Measurements from ENCODE around the gene TNNI3. TPM values are rescaled to one million over a fixed set of nuclear protein-coding genes. Genes with fewer than 3 reads are reported as not detected.
A peak's percentile ranks its signal among the peaks of the same experiment; 100 is the strongest.

The TNNI3 gene
- total RNA-seq, 1 experiment from 2014 or later, result 14.6 TPM

GRCh38 chr19:55116859-55117662 lies 40.5 kb downstream of the TNNI3 start, which contains the start of gene PPP1R12C:
TSS of gene PPP1R12C (minus strand) at chr19:55117637. CDS start at chr19:55117543, 94 bp downstream.
- no peaks in the 10 kb centered on the region; the same call in 1 of the 2 replicates for H3K36me3 ChIP-seq (ENCODE audit: control insufficient read depth, insufficient read depth, low read length)
- ATAC-seq (peak; percentile 32), DNase-seq (ENCODE audit: low read depth, low spot score) (no peak)
- TF ChIP-seq POLR2AphosphoS5 (IDR thresholded peaks at IDR 0.05; ENCODE audit: low read depth, low read length) (no peak), TCF7L2 (IDR thresholded peaks at IDR 0.05; ENCODE audit: low read depth, low read length) (no peak), CTCF (IDR thresholded peaks at IDR 0.05) (no peak), SIN3A (IDR thresholded peaks at IDR 0.05; ENCODE audit: borderline replicate concordance, insufficient read depth, low read depth, low read length) (0 out of 2 replicates have a peak, but pooled peaks have one; percentile 34), REST (IDR thresholded peaks at IDR 0.05; ENCODE audit: insufficient read depth in 1 of 2, low read depth in 2 of 2, low read length in 1 of 2) (no peak)
- peaks cover 34% of the 10 kb centered on the region for H3K4me1 ChIP-seq (ENCODE audit: control insufficient read depth, insufficient read depth, low read length)
- H3K27me3 ChIP-seq (ENCODE audit: control insufficient read depth, insufficient read depth, low read length), result no peaks in the 10 kb centered on the region
- BruUV-seq (replicated peaks), result no TSS peak
- H3K27ac ChIP-seq (ENCODE audit: low read length), result peak within 1 kb of the TSS; percentile 90
- POLR2A ChIA-PET, result interaction anchor here (0.5 to 0.6 kb wide), 2 partner anchors 41 to 210 kb away, joined by 4 to 9 read pairs; no protein-coding TSS in a partner anchor
- H3K4me3 ChIP-seq (ENCODE audit: low read depth in 2 of 2, low read length in 2 of 2), result peak within 1 kb of the TSS; percentile 62 to 81
- CTCF ChIA-PET, result no interaction called here
- in situ Hi-C loops (cut with HindIII; ENCODE audit: low pct_unique_long_range_greater_than_20kb, low sequenced_read_pairs) (no loop called here), intact Hi-C loops (cut with micrococcal nuclease; ENCODE audit: unreplicated experiment) (no loop called here)
- H3K9me3 ChIP-seq (ENCODE audit: control insufficient read depth, insufficient read depth, low read depth, low read length), result no peaks in the 10 kb centered on the region

GRCh38 chr19:55116232-55116858 lies 41.2 kb downstream of the TNNI3 start:
- H3K36me3 ChIP-seq (ENCODE audit: control insufficient read depth, insufficient read depth, low read length), result no peaks in the 10 kb centered on the region; the same call in 1 of the 2 replicates
- H3K4me3 ChIP-seq (ENCODE audit: low read depth in 2 of 2, low read length in 2 of 2), result peak overlapping the region; percentile 59 to 79
- POLR2A ChIA-PET, result interaction anchor here (0.6 kb wide), 1 partner anchor 42 kb away, joined by 9 read pairs; no protein-coding TSS in a partner anchor
- H3K27me3 ChIP-seq (ENCODE audit: control insufficient read depth, insufficient read depth, low read length), result no peaks in the 10 kb centered on the region
- H3K4me1 ChIP-seq (ENCODE audit: control insufficient read depth, insufficient read depth, low read length), result peaks cover 34% of the 10 kb centered on the region
- BruUV-seq (replicated peaks), result no TSS peak
- intact Hi-C loops (cut with micrococcal nuclease; ENCODE audit: unreplicated experiment) (no loop called here), in situ Hi-C loops (cut with HindIII; ENCODE audit: low pct_unique_long_range_greater_than_20kb, low sequenced_read_pairs) (no loop called here)
- ATAC-seq (peak; percentile 32), DNase-seq (ENCODE audit: low read depth, low spot score) (no peak)
- peak overlapping the region; percentile 79 for H3K27ac ChIP-seq (ENCODE audit: low read length)
- TF ChIP-seq REST (IDR thresholded peaks at IDR 0.05; ENCODE audit: insufficient read depth in 1 of 2, low read depth in 2 of 2, low read length in 1 of 2) (0 out of 4 replicates have a peak, but pooled peaks of 1 of the 2 experiments have one; percentile 18), SIN3A (IDR thresholded peaks at IDR 0.05; ENCODE audit: borderline replicate concordance, insufficient read depth, low read depth, low read length) (0 out of 2 replicates have a peak, but pooled peaks have one; percentile 18), TCF7L2 (IDR thresholded peaks at IDR 0.05; ENCODE audit: low read depth, low read length) (no peak)
- CTCF ChIA-PET, result no interaction called here
- no peaks in the 10 kb centered on the region for H3K9me3 ChIP-seq (ENCODE audit: control insufficient read depth, insufficient read depth, low read depth, low read length)

Measured in Panc1 (cell line).